H1 (cell line): ENCODE data around the gene ELFN1. TPM values are rescaled to one million over a fixed set of nuclear protein-coding genes. Genes with fewer than 3 reads are reported as not detected.

Experiments
- CTCF ChIA-PET: fragments of 300-600 bp; sonication (Branson Sonifier 250); formaldehyde crosslinking; loops from one replicate; lab custom pipeline; 2021; ENCODE audit not compliant: partially characterized antibody; lab: Charles Lee
- POLR2A ChIA-PET: fragments of 300-600 bp; sonication (Branson Sonifier 250); formaldehyde crosslinking; loops from one replicate; lab custom pipeline; 2021; ENCODE audit warnings: inconsistent platforms; ENCODE audit not compliant: partially characterized antibody; lab: Charles Lee
- DNase-seq, 2 experiments: peaks; one replicate each; pipeline versions ENCODE4 v3.0.0 to v3.0.0-alpha.2; 2010 to 2022; ENCODE audit warnings: low spot score in 2 of 2, low read depth in 1 of 2, mixed read lengths in 1 of 2
- FAIRE-seq: peaks from 2 replicates; lab custom pipeline; 2011; peaks lifted over from hg19 to GRCh38; lab: Jason Lieb, UNC
- H2AFZ ChIP-seq: 2 replicates; pipeline ENCODE4 v1.8.1; 2012; ENCODE audit warnings: low read length, inconsistent platforms
- H2AK5ac ChIP-seq: 2 replicates; pipeline ENCODE4 v1.6.1; 2013; ENCODE audit warnings: low read depth, low read length
- H2BK120ac ChIP-seq: replicated peaks from 2 replicates; pipeline ENCODE3; 2013; ENCODE audit warnings: low read depth, low read length, inconsistent platforms
- H2BK12ac ChIP-seq: 2 replicates; pipeline ENCODE4 v1.6.1; 2013; ENCODE audit warnings: low read depth, low read length
- H2BK15ac ChIP-seq: 2 replicates; pipeline ENCODE4 v1.6.1; 2013; ENCODE audit warnings: low read length
- H2BK20ac ChIP-seq: 2 replicates; pipeline ENCODE4 v1.6.1; 2013; ENCODE audit warnings: low read length
- H2BK5ac ChIP-seq: 2 replicates; pipeline ENCODE4 v1.6.1; 2013; ENCODE audit warnings: low read depth, low read length
- H3K14ac ChIP-seq: 2 replicates; pipeline ENCODE4 v1.6.1; 2013; ENCODE audit warnings: inconsistent platforms; ENCODE audit not compliant: insufficient read length
- H3K18ac ChIP-seq: 2 replicates; pipeline ENCODE4 v1.6.1; 2013; ENCODE audit warnings: low read length; ENCODE audit errors: extremely low read depth
- H3K23ac ChIP-seq: 2 replicates; pipeline ENCODE4 v1.6.1; 2013; ENCODE audit warnings: inconsistent platforms; ENCODE audit not compliant: insufficient read length
- H3K23me2 ChIP-seq: 2 replicates; pipeline ENCODE4 v1.6.1; 2013; ENCODE audit warnings: low read depth, low read length
- H3K27ac ChIP-seq: 2 replicates; pipeline ENCODE4 v1.6.1; 2011; ENCODE audit warnings: low read depth, low read length, inconsistent platforms
- H3K27me3 ChIP-seq, 4 experiments: replicated peaks in 1 of 4; 1 replicate in 1 of 4; 2 replicates in 3 of 4; pipeline versions ENCODE4 v1.6.1 to v1.8.1; 2011 to 2013; ENCODE audit warnings: low read length in 3 of 4, mild to moderate bottlenecking in 3 of 4, inconsistent platforms in 2 of 4, mixed read lengths in 2 of 4, moderate library complexity in 1 of 4; ENCODE audit not compliant: control insufficient read depth in 3 of 4, insufficient read depth in 3 of 4; ENCODE audit errors: extremely low read depth in 1 of 4
- H3K36me3 ChIP-seq, 4 experiments: 2 replicates each; pipeline versions ENCODE4 v1.6.1 to v1.8.1; 2011 to 2013; ENCODE audit warnings: mild to moderate bottlenecking in 4 of 4, low read length in 3 of 4, moderate library complexity in 2 of 4, control low read depth in 1 of 4, inconsistent platforms in 1 of 4; ENCODE audit not compliant: insufficient read depth in 4 of 4, control insufficient read depth in 2 of 4
- H3K4ac ChIP-seq: replicated peaks from 2 replicates; pipeline ENCODE3; 2013; ENCODE audit warnings: low read length, low read depth, mixed read lengths, inconsistent platforms; ENCODE audit not compliant: insufficient read length
- H3K4me1 ChIP-seq, 4 experiments: replicated peaks in 1 of 4; 1 replicate in 1 of 4; 2 replicates in 3 of 4; pipeline versions ENCODE4 v1.6.1 to v1.8.1; 2011 to 2013; ENCODE audit warnings: low read length in 3 of 4, inconsistent platforms in 2 of 4, mixed read lengths in 1 of 4; ENCODE audit not compliant: insufficient read depth in 4 of 4, control insufficient read depth in 3 of 4
- H3K4me2 ChIP-seq, 2 experiments: 2 replicates each; pipeline versions ENCODE4 v1.6.1 to v1.8.1; 2011 to 2013; ENCODE audit warnings: low read depth in 2 of 2, low read length in 2 of 2, control low read depth in 1 of 2, inconsistent platforms in 1 of 2, mild to moderate bottlenecking in 1 of 2; ENCODE audit not compliant: insufficient read depth in 1 of 2
- H3K4me3 ChIP-seq, 4 experiments: fragments of 200-600, 300-600 bp in 1 of 4; sonication (generic), shearing (Covaris generic), sonication (Bioruptor Twin) in 1 of 4; 2 replicates each; pipeline versions ENCODE4 v1.5.1 to v1.8.1; 2011 to 2016; ENCODE audit warnings: low read length in 4 of 4, low read depth in 3 of 4, control low read depth in 2 of 4, inconsistent platforms in 2 of 4, mild to moderate bottlenecking in 2 of 4, mixed read lengths in 1 of 4, moderate library complexity in 1 of 4; ENCODE audit not compliant: insufficient read depth in 2 of 4; ENCODE audit errors: extremely low read depth in 1 of 4
- H3K56ac ChIP-seq: replicated peaks from 2 replicates; pipeline ENCODE3; 2013; ENCODE audit warnings: low read depth, mild to moderate bottlenecking, mixed read lengths, low read length, inconsistent platforms; ENCODE audit not compliant: insufficient read length
- H3K79me1 ChIP-seq: 2 replicates; pipeline ENCODE4 v1.6.1; 2013; ENCODE audit warnings: low read depth, low read length, control low read depth
- H3K79me2 ChIP-seq, 2 experiments: 2 replicates each; pipeline versions ENCODE4 v1.6.1 to v1.8.1; 2012 to 2013; ENCODE audit warnings: low read length in 2 of 2, mild to moderate bottlenecking in 2 of 2, inconsistent platforms in 1 of 2; ENCODE audit not compliant: insufficient read depth in 2 of 2, control insufficient read depth in 1 of 2
- H3K9ac ChIP-seq, 4 experiments: replicated peaks in 1 of 4; 1 replicate in 1 of 4; 2 replicates in 3 of 4; pipeline versions ENCODE4 v1.6.1 to v1.8.1; 2011 to 2013; ENCODE audit warnings: low read depth in 3 of 4, low read length in 3 of 4, control low read depth in 2 of 4, mild to moderate bottlenecking in 2 of 4, moderate library complexity in 2 of 4, inconsistent platforms in 1 of 4; ENCODE audit errors: extremely low read depth in 1 of 4
- H3K9me3 ChIP-seq, 2 experiments: 2 replicates each; pipeline versions ENCODE4 v1.6.1 to v1.8.1; 2012 to 2013; ENCODE audit warnings: mild to moderate bottlenecking in 2 of 2, moderate library complexity in 2 of 2, control low read depth in 1 of 2, inconsistent platforms in 1 of 2, low read depth in 1 of 2, low read length in 1 of 2, mixed read lengths in 1 of 2; ENCODE audit not compliant: insufficient read depth in 2 of 2
- H4K20me1 ChIP-seq, 2 experiments: replicated peaks in 1 of 2; 2 replicates each; pipeline versions ENCODE3 to v1.8.1; 2011 to 2013; ENCODE audit warnings: inconsistent platforms in 2 of 2, low read length in 2 of 2, mild to moderate bottlenecking in 1 of 2; ENCODE audit not compliant: insufficient read depth in 2 of 2, control insufficient read depth in 1 of 2
- H4K5ac ChIP-seq: 2 replicates; pipeline ENCODE4 v1.6.1; 2013; ENCODE audit warnings: low read length, low read depth, mixed read lengths, inconsistent platforms; ENCODE audit not compliant: insufficient read length
- H4K8ac ChIP-seq: 2 replicates; pipeline ENCODE4 v1.8.0; 2013; ENCODE audit warnings: mild to moderate bottlenecking, moderate library complexity, low read length, inconsistent platforms; ENCODE audit not compliant: insufficient read depth; ENCODE audit errors: extremely low read depth
- H4K91ac ChIP-seq: replicated peaks from 2 replicates; pipeline ENCODE3; 2013; ENCODE audit warnings: low read length, mixed read lengths, inconsistent platforms; ENCODE audit not compliant: insufficient read length
- BRCA1 ChIP-seq: IDR thresholded peaks from 2 replicates; pipeline ENCODE4 v1.6.1; 2012; ENCODE audit warnings: low read depth, low read length, improper control_type of control experiment
- CHD2 ChIP-seq: IDR thresholded peaks from 2 replicates; pipeline ENCODE4 v1.6.1; 2012; ENCODE audit warnings: low read length, improper control_type of control experiment
- EP300 ChIP-seq, 2 experiments: IDR thresholded peaks; 1 replicate in 1 of 2; 2 replicates in 1 of 2; pipeline ENCODE4 v1.6.1; 2011 to 2012; ENCODE audit warnings: low read depth in 2 of 2, low read length in 2 of 2, mild to moderate bottlenecking in 2 of 2, borderline replicate concordance in 1 of 2, inconsistent platforms in 1 of 2, moderate library complexity in 1 of 2
- JUND ChIP-seq: IDR thresholded peaks from 2 replicates; pipeline ENCODE4 v1.6.1; 2011; ENCODE audit warnings: mild to moderate bottlenecking, improper control_type of control experiment, low read length
- PHF8 ChIP-seq: fragments of 200-600 bp; sonication (generic); conservative IDR thresholded peaks from 2 replicates; pipeline ENCODE4 v1.7.1; 2012; ENCODE audit warnings: low read depth, mild to moderate bottlenecking, inconsistent platforms, low read length, moderate library complexity
- POLR2AphosphoS5 ChIP-seq: IDR thresholded peaks from 2 replicates; pipeline ENCODE4 v1.6.1; 2011; ENCODE audit warnings: low read depth, low read length
- RAD21 ChIP-seq, 2 experiments: IDR thresholded peaks in 1 of 2; conservative IDR thresholded peaks in 1 of 2; 2 replicates each; pipeline ENCODE4 v1.6.1; 2011; ENCODE audit warnings: low read depth in 2 of 2, low read length in 2 of 2, improper control_type of control experiment in 1 of 2, inconsistent platforms in 1 of 2, mild to moderate bottlenecking in 1 of 2, moderate library complexity in 1 of 2
- SAP30 ChIP-seq: fragments of 300-600 bp; sonication (generic); IDR thresholded peaks from 2 replicates; pipeline ENCODE4 v1.7.1; 2012; ENCODE audit warnings: low read length, moderate library complexity, mild to moderate bottlenecking, inconsistent platforms; ENCODE audit not compliant: insufficient read depth, insufficient replicate concordance
- TAF1 ChIP-seq: IDR thresholded peaks from 2 replicates; pipeline ENCODE4 v1.6.1; 2011; ENCODE audit warnings: mild to moderate bottlenecking, low read depth, low read length
- WGBS, 2 experiments: shearing (Covaris generic) in 1 of 2; methylation state at CpG; one replicate each; pipeline versions ENCODE4 v1.1.6 to v1.1.7; 2013 to 2015; ENCODE audit warnings: low lambda C conversion rate in 2 of 2, mixed read lengths in 2 of 2, inconsistent platforms in 1 of 2, low coverage in 1 of 2, missing lambda C conversion rate in 1 of 2; ENCODE audit not compliant: insufficient replicate concordance in 2 of 2, insufficient coverage in 1 of 2, insufficient read length in 1 of 2; ENCODE audit errors: extremely low coverage in 1 of 2, missing lambda C conversion rate in 1 of 2; 5-methylcytosine and 5-hydroxymethylcytosine counted together
- polyA plus RNA-seq, 7 experiments: library from polyadenylated mRNA; depleted of rRNA in 3 of 7; stranded (reverse) in 5 of 7; unstranded in 2 of 7; fragments of >200 nt in 5 of 7; fragments of 200-250 nt in 2 of 7; gene quantifications; 1 replicate in 5 of 7; 2 replicates in 1 of 7; 4 replicates in 1 of 7; pipeline versions ENCODE4 v1.2.1 to v1.2.3, GENCODE V29; 2011 to 2013; ENCODE audit warnings: missing spikeins in 2 of 7, mixed read lengths in 2 of 7
- total RNA-seq: library from RNA; stranded (reverse); fragmentation: NEBNext Ultra II Directional; extraction: Animal tissue kit (Norgen Biotek cat#: 25700); gene quantifications from 2 replicates; pipeline ENCODE4 v1.2.1, GENCODE V29; 2021

Gene ELFN1
- total and polyA plus RNA-seq, 2 of the 8 experiments (the other 6 are each of a cell fraction or from before 2014, with no cell fraction given), result 2.0 to 4.5 TPM

- no peak overlapping the region for H3K4me2 ChIP-seq
- no peak overlapping the region for H3K18ac ChIP-seq
- WGBS, 2 experiments, result 88% methylated on average over 2 of the region's 2 CpGs; no CpG with 5 or more reads in 1 of the 2 experiments
- H3K4me3 ChIP-seq, result no peak overlapping the region
- H3K79me1 ChIP-seq, result no peaks in the 10 kb centered on the region
- H2BK20ac ChIP-seq, result no peak overlapping the region
- no peak overlapping the region for H2AFZ ChIP-seq
- H2AK5ac ChIP-seq, result no peak overlapping the region
- no peaks in the 10 kb centered on the region for H3K36me3 ChIP-seq
- peaks cover 7 to 16% of the 10 kb centered on the region in 2 experiments for H3K9me3 ChIP-seq
- no peak overlapping the region for H4K5ac ChIP-seq
- H3K23ac ChIP-seq, result no peak overlapping the region
- H3K27ac ChIP-seq, result no peak overlapping the region
- no peaks in the 10 kb centered on the region; a peak in 1 of 7 replicates for H3K27me3 ChIP-seq
- no peaks in the 10 kb centered on the region; a peak in 1 of 7 replicates for H3K4me1 ChIP-seq
- no peak overlapping the region for H3K56ac ChIP-seq
- ChIA-PET CTCF (interaction anchor here (0.6 to 1.0 kb wide), 2 partner anchors 130 to 714 kb away, joined by 3 read pairs; no protein-coding TSS in a partner anchor), POLR2A (no interaction called here)
- no peak for TF ChIP-seq POLR2AphosphoS5
- TF ChIP-seq EP300 (IDR thresholded peaks at IDR 0.05; ENCODE audit: borderline replicate concordance in 1 of 2, low read depth in 2 of 2, low read length in 2 of 2), result no peak
- TF ChIP-seq PHF8, result no peak
- TF ChIP-seq CHD2, result no peak
- TF ChIP-seq TAF1, result no peak
- no peak for TF ChIP-seq RAD21 (IDR thresholded peaks at IDR 0.05 in 1 of 2, conservative IDR thresholded peaks at IDR 0.05 in 1 of 2; ENCODE audit: low read depth in 2 of 2, low read length in 2 of 2)
- TF ChIP-seq BRCA1, result no peak
- TF ChIP-seq SAP30, result no peak
- TF ChIP-seq JUND, result no peak
- no peaks in the 10 kb centered on the region for H4K20me1 ChIP-seq
- H2BK5ac ChIP-seq, result no peak overlapping the region
- no peak for FAIRE-seq
- DNase-seq, result no peak
- no peak overlapping the region for H2BK12ac ChIP-seq
- H3K4ac ChIP-seq, result no peak overlapping the region
- no peak overlapping the region for H4K91ac ChIP-seq
- H3K23me2 ChIP-seq, result no peaks in the 10 kb centered on the region
- no peak overlapping the region for H2BK120ac ChIP-seq
- no peak overlapping the region for H3K14ac ChIP-seq
- no peak overlapping the region for H4K8ac ChIP-seq
- no peak overlapping the region for H3K9ac ChIP-seq
- no peaks in the 10 kb centered on the region for H3K79me2 ChIP-seq
- no peak overlapping the region for H2BK15ac ChIP-seq
These were observed 32.9 kb upstream of the ELFN1 start for GRCh38 chr7:1637155-1637554.
